A549 (cell line): ENCODE measurements around the gene MYO18B. TPM values are rescaled to one million over a fixed set of nuclear protein-coding genes. Genes with fewer than 3 reads are reported as not detected.

Experiments
- ATAC-seq, 2 experiments: fragments of 200-7000 bp in 1 of 2; fragments of >200 bp in 1 of 2; cut with Nextera tagmentation in 1 of 2; cut with Tn5 transposase in 1 of 2; 3 replicates each; pipeline versions ENCODE4 v1.8.0 to v1.9.1; 2018 to 2020; ENCODE audit warnings: mild to moderate bottlenecking in 1 of 2, moderate library complexity in 1 of 2
- CTCF ChIA-PET: fragments of 300-600 bp; sonication (Branson Sonifier 250); formaldehyde crosslinking; extraction: SDS; loops from one replicate; lab custom pipeline; 2021; ENCODE audit warnings: antibody characterized with exemption, inconsistent platforms; lab: Yijun Ruan, JAX
- POLR2A ChIA-PET: fragments of 350-600 bp; formaldehyde crosslinking; extraction: SDS; loops from one replicate; lab custom pipeline; 2021; ENCODE audit warnings: antibody characterized with exemption, inconsistent platforms; lab: Yijun Ruan, JAX
- DNase-seq, 2 experiments: peaks; one replicate each; pipeline versions ENCODE4 v3.0.0 to v3.0.0-alpha.2; 2011 to 2016; ENCODE audit warnings: low read depth in 1 of 2, low spot score in 1 of 2
- FAIRE-seq: peaks from 2 replicates; lab custom pipeline; 2011; peaks lifted over from hg19 to GRCh38; lab: Jason Lieb, UNC
- H3K27ac ChIP-seq, 2 experiments: fragments of >200 bp; sonication (Bioruptor Twin); formaldehyde crosslinking; 3 replicates each; pipeline ENCODE4 v1.5.1; 2016 to 2017
- H3K4me1 ChIP-seq: fragments of >200 bp; sonication (Bioruptor Twin); formaldehyde crosslinking; 3 replicates; pipeline ENCODE4 v1.6.1; 2016
- H3K4me2 ChIP-seq: fragments of >200 bp; sonication (Bioruptor Twin); formaldehyde crosslinking; 3 replicates; pipeline ENCODE4 v1.6.1; 2016
- H3K4me3 ChIP-seq: fragments of >200 bp; sonication (Bioruptor Twin); formaldehyde crosslinking; 3 replicates; pipeline ENCODE4 v1.5.1; 2016
- H3K9me3 ChIP-seq: fragments of >200 bp; sonication (Bioruptor Twin); formaldehyde crosslinking; 3 replicates; pipeline ENCODE4 v1.6.1; 2016
- ATOH8 ChIP-seq: fragments of 250-450 bp; sonication (Bioruptor Pico); IDR thresholded peaks from 2 replicates; pipeline ENCODE4 v1.5.0; 2020; ENCODE audit warnings: low read depth, mild to moderate bottlenecking, moderate library complexity
- CBX8 ChIP-seq: fragments of 200-600 bp; sonication (generic); IDR thresholded peaks from 2 replicates; pipeline ENCODE4 v1.6.1; 2016
- CEBPB ChIP-seq, 2 experiments: fragments of >200 bp in 1 of 2; sonication (Bioruptor Twin) in 1 of 2; formaldehyde crosslinking in 1 of 2; IDR thresholded peaks; 2 replicates each; pipeline ENCODE4 v1.6.1; 2012 to 2016
- CHD2 ChIP-seq: fragments of 150-350 bp; IDR thresholded peaks from 2 replicates; pipeline ENCODE4 v1.6.1; 2014; ENCODE audit warnings: low read length; ENCODE audit not compliant: partially characterized antibody
- CTCF ChIP-seq: fragments of >200 bp; sonication (Bioruptor Twin); formaldehyde crosslinking; IDR thresholded peaks from 3 replicates; pipeline ENCODE4 v1.5.1; 2016
- E2F6 ChIP-seq: IDR thresholded peaks from 2 replicates; pipeline ENCODE4 v1.6.1; 2012; ENCODE audit warnings: low read depth, borderline replicate concordance
- EHF ChIP-seq: fragments of 250-450 bp; sonication (Bioruptor Pico); IDR thresholded peaks from 2 replicates; pipeline ENCODE4 v1.5.0; 2020; ENCODE audit warnings: mild to moderate bottlenecking
- ELK1 ChIP-seq: fragments of 150-350 bp; IDR thresholded peaks from 2 replicates; pipeline ENCODE4 v1.6.1; 2014; ENCODE audit warnings: low read depth, mild to moderate bottlenecking, low read length
- FOSL2 ChIP-seq, 2 experiments: fragments of 450-650 bp in 1 of 2; fragments of >200 bp in 1 of 2; sonication (Bioruptor Twin) in 1 of 2; formaldehyde crosslinking; IDR thresholded peaks; 2 replicates each; pipeline versions ENCODE4 v1.5.0 to v1.6.1; 2016 to 2020; ENCODE audit warnings: mild to moderate bottlenecking in 1 of 2, moderate library complexity in 1 of 2
- FOXS1 ChIP-seq: fragments of 250-450 bp; sonication (Bioruptor Pico); IDR thresholded peaks from 2 replicates; pipeline ENCODE4 v1.5.0; 2020; ENCODE audit warnings: mild to moderate bottlenecking, moderate library complexity
- GATA3 ChIP-seq: IDR thresholded peaks from 2 replicates; pipeline ENCODE4 v1.6.1; 2012; ENCODE audit warnings: borderline replicate concordance
- HES2 ChIP-seq: fragments of >200 bp; sonication (Bioruptor Twin); formaldehyde crosslinking; IDR thresholded peaks from 2 replicates; pipeline ENCODE4 v1.6.1; 2016
- HOXB5 ChIP-seq: fragments of 250-450 bp; sonication (Bioruptor Pico); IDR thresholded peaks from 2 replicates; pipeline ENCODE4 v1.5.0; 2020; ENCODE audit warnings: mild to moderate bottlenecking, moderate library complexity
- KDM1A ChIP-seq: fragments of 200-600 bp; sonication (generic); IDR thresholded peaks from 2 replicates; pipeline ENCODE4 v1.6.1; 2016; ENCODE audit warnings: low read depth, mild to moderate bottlenecking
- MAFK ChIP-seq: fragments of 450-650 bp; IDR thresholded peaks from 2 replicates; pipeline ENCODE4 v1.6.1; 2014; ENCODE audit not compliant: partially characterized antibody
- MAZ ChIP-seq: fragments of 150-350 bp; IDR thresholded peaks from 2 replicates; pipeline ENCODE4 v1.6.1; 2014; ENCODE audit warnings: antibody characterized with exemption, low read depth, low read length, borderline replicate concordance
- MYC ChIP-seq: IDR thresholded peaks from 2 replicates; pipeline ENCODE4 v1.6.1; 2012; ENCODE audit warnings: mild to moderate bottlenecking, inconsistent platforms, low read length, improper control_type of control experiment, borderline replicate concordance
- NFE2L2 ChIP-seq: fragments of 150-350 bp; conservative IDR thresholded peaks from 2 replicates; pipeline ENCODE4 v1.6.1; 2014; ENCODE audit warnings: low read length
- NPAS2 ChIP-seq: fragments of 250-450 bp; sonication (Bioruptor Pico); IDR thresholded peaks from 2 replicates; pipeline ENCODE4 v1.8.0; 2022; ENCODE audit warnings: mild to moderate bottlenecking, moderate library complexity, borderline replicate concordance
- NR3C1 ChIP-seq: fragments of >200 bp; sonication (Bioruptor Twin); formaldehyde crosslinking; IDR thresholded peaks from 3 replicates; pipeline ENCODE4 v1.6.1; 2017
- PBX3 ChIP-seq: IDR thresholded peaks from 2 replicates; pipeline ENCODE4 v1.6.1; 2012
- PHF8 ChIP-seq: fragments of 200-600 bp; sonication (generic); IDR thresholded peaks from 2 replicates; pipeline ENCODE4 v1.6.1; 2016; ENCODE audit warnings: low read depth, mild to moderate bottlenecking, antibody characterized with exemption, moderate library complexity, borderline replicate concordance
- RCOR1 ChIP-seq: fragments of 150-350 bp; IDR thresholded peaks from 2 replicates; pipeline ENCODE4 v1.6.1; 2014; ENCODE audit warnings: antibody characterized with exemption, low read length, low read depth
- SREBF2 ChIP-seq: fragments of 450-650 bp; IDR thresholded peaks from 2 replicates; pipeline ENCODE4 v1.6.1; 2014; ENCODE audit warnings: mild to moderate bottlenecking, moderate library complexity
- ZSCAN20 ChIP-seq: fragments of 250-450 bp; sonication (Bioruptor Pico); IDR thresholded peaks from 2 replicates; pipeline ENCODE4 v1.8.0; 2022; ENCODE audit warnings: mild to moderate bottlenecking, moderate library complexity
- WGBS: methylation state at CpG from one replicate; pipeline ENCODE4 v1.1.6; 2017; ENCODE audit errors: missing lambda C conversion rate; 5-methylcytosine and 5-hydroxymethylcytosine counted together
- polyA plus RNA-seq, 4 experiments: library from polyadenylated mRNA; depleted of rRNA in 3 of 4; stranded (reverse); fragments of >200 nt; fragmentation: RNase III in 1 of 4; extraction: RNeasy Plus Mini Kit Qiagen cat#74134 plus additional on column Dnase treatment in 1 of 4; gene quantifications; 2 replicates in 3 of 4; 3 replicates in 1 of 4; pipeline ENCODE4 v1.2.3, GENCODE V29; 2011 to 2017

MYO18B gene
- polyA plus RNA-seq, 2 of the 4 experiments (the other 2 are of a cell fraction), result 0.01 TPM

GRCh38 chr22:25961699-25962098, 219.7 kb downstream of the MYO18B start:
- Histone ChIP-seq H3K4me3 (no peak overlapping the region), H3K4me2 (no peak overlapping the region), H3K27ac (no peak overlapping the region), H3K9me3 (no peaks in the 10 kb centered on the region), H3K4me1 (no peaks in the 10 kb centered on the region)
- TF ChIP-seq SREBF2 (no peak), NFE2L2 (no peak), EHF (no peak), E2F6 (no peak), CHD2 (no peak), RCOR1 (no peak), FOXS1 (CRISPR knock-in tag) (no peak), KDM1A (no peak), HES2 (no peak)
- ChIA-PET POLR2A (no interaction called here), CTCF (no interaction called here)
- no peak for DNase-seq
- FAIRE-seq, result no peak
- WGBS, result 1% methylated on average over 5 of the region's 5 CpGs
- ATAC-seq, result no peak

- CTCF ChIA-PET, result no interaction called here
- no peak for TF ChIP-seq FOSL2 (IDR thresholded peaks at IDR 0.05)
- TF ChIP-seq FOSL2 (CRISPR knock-in tag; IDR thresholded peaks at IDR 0.05), result no peak
- no peak for TF ChIP-seq MAFK
- TF ChIP-seq, all 56 proteins: peak for 0
Observed at GRCh38 chr22:25962711-25963110, 220.7 kb downstream of the MYO18B start.

GRCh38 chr22:25964961-25965730, 223.2 kb downstream of the MYO18B start:
- no peak for FAIRE-seq
- H3K4me1 ChIP-seq, result no peaks in the 10 kb centered on the region
- ATAC-seq, result no peak
- WGBS, result 6% methylated on average over 10 of the region's 10 CpGs
- DNase-seq, result no peak
- TF ChIP-seq ZSCAN20 (CRISPR knock-in tag), result no peak
- no peak for TF ChIP-seq CBX8
- TF ChIP-seq MAZ, result no peak
- TF ChIP-seq PHF8, result no peak
- no peak for TF ChIP-seq HOXB5
- no peak for TF ChIP-seq NPAS2 (CRISPR knock-in tag)
- TF ChIP-seq FOXS1 (CRISPR knock-in tag), result no peak
- no peak for TF ChIP-seq NR3C1
- no peak for TF ChIP-seq CHD2
- TF ChIP-seq FOSL2 (IDR thresholded peaks at IDR 0.05), result no peak
- TF ChIP-seq FOSL2 (CRISPR knock-in tag; IDR thresholded peaks at IDR 0.05), result no peak
- TF ChIP-seq ELK1, result no peak
- TF ChIP-seq CEBPB (IDR thresholded peaks at IDR 0.05), result no peak
- no peak for TF ChIP-seq MYC
- no peak for TF ChIP-seq CTCF
- no peak for TF ChIP-seq GATA3
- no peak for TF ChIP-seq HES2
- TF ChIP-seq PBX3, result no peak
- TF ChIP-seq ATOH8 (CRISPR knock-in tag), result no peak
- H3K27ac ChIP-seq, result no peak overlapping the region
- no peak overlapping the region for H3K4me2 ChIP-seq
- POLR2A ChIA-PET, result no interaction called here
- CTCF ChIA-PET, result no interaction called here
- H3K9me3 ChIP-seq, result no peaks in the 10 kb centered on the region
- H3K4me3 ChIP-seq, result no peak overlapping the region

More at GRCh38 chr22:25962711-25963110, 220.7 kb downstream of the MYO18B start:
- no peaks in the 10 kb centered on the region for H3K9me3 ChIP-seq
- no peak overlapping the region for H3K4me3 ChIP-seq
- no peak overlapping the region for H3K27ac ChIP-seq
- 49% methylated on average over 2 of the region's 2 CpGs for WGBS
- POLR2A ChIA-PET, result no interaction called here
- no peak overlapping the region for H3K4me2 ChIP-seq
- no peaks in the 10 kb centered on the region for H3K4me1 ChIP-seq
- FAIRE-seq (no peak), DNase-seq (no peak), ATAC-seq (no peak)
